WERI-Rb-1 (cell line): ENCODE data around the gene PRKCE.

Experiments used
- DNase-seq: peaks from one replicate; pipeline ENCODE4 v3.0.0-alpha.2; 2020
- H3K27ac ChIP-seq: fragments of 250-450 bp; sonication (Bioruptor Pico); 2 replicates; pipeline ENCODE4 v1.5.1; 2020; ENCODE audit warnings: mild to moderate bottlenecking, moderate library complexity
- H3K27me3 ChIP-seq: fragments of 250-450 bp; sonication (Bioruptor Pico); 2 replicates; pipeline ENCODE4 v1.5.1; 2021; ENCODE audit warnings: mild to moderate bottlenecking, low read depth, moderate library complexity; ENCODE audit not compliant: insufficient read depth, severe bottlenecking
- H3K36me3 ChIP-seq: fragments of 250-450 bp; sonication (Bioruptor Pico); 2 replicates; pipeline ENCODE4 v1.5.1; 2020; ENCODE audit warnings: mild to moderate bottlenecking, moderate library complexity
- H3K4me3 ChIP-seq: 2 replicates; pipeline ENCODE4 v1.5.1; 2011; ENCODE audit warnings: low read depth, mild to moderate bottlenecking, control low read depth, low read length
- H3K9me3 ChIP-seq: fragments of 250-450 bp; sonication (Bioruptor Pico); 2 replicates; pipeline ENCODE4 v1.5.1; 2021; ENCODE audit warnings: mild to moderate bottlenecking, moderate library complexity; ENCODE audit not compliant: severe bottlenecking
- CTCF ChIP-seq: IDR thresholded peaks from 2 replicates; pipeline ENCODE4 v1.5.1; 2011; ENCODE audit warnings: low read depth, mild to moderate bottlenecking, control low read depth, inconsistent platforms, low read length

Gene PRKCE

GRCh38 chr2:46175419-46175818 lies 523.9 kb downstream of the PRKCE start:
- no peak for TF ChIP-seq CTCF
- Histone ChIP-seq H3K27ac (no peak overlapping the region), H3K9me3 (no peaks in the 10 kb centered on the region), H3K27me3 (no peaks in the 10 kb centered on the region), H3K4me3 (no peak overlapping the region), H3K36me3 (no peaks in the 10 kb centered on the region)
- DNase-seq: no peak

GRCh38 chr2:46177461-46178089 lies 526.1 kb downstream of the PRKCE start:
- H3K27ac ChIP-seq: no peak overlapping the region
- no peak overlapping the region for H3K4me3 ChIP-seq
- no peak for DNase-seq
- no peaks in the 10 kb centered on the region for H3K9me3 ChIP-seq
- H3K27me3 ChIP-seq: no peaks in the 10 kb centered on the region
- H3K36me3 ChIP-seq: no peaks in the 10 kb centered on the region
- TF ChIP-seq CTCF: no peak

GRCh38 chr2:46179037-46179621 lies 527.7 kb downstream of the PRKCE start:
- no peak for TF ChIP-seq CTCF
- Histone ChIP-seq H3K27me3 (no peaks in the 10 kb centered on the region), H3K36me3 (no peaks in the 10 kb centered on the region), H3K9me3 (peaks cover 3% of the 10 kb centered on the region), H3K4me3 (no peak overlapping the region), H3K27ac (no peak overlapping the region; the same call in 1 of the 2 replicates)
- DNase-seq: peak; percentile 36

GRCh38 chr2:46180189-46180588 lies 528.7 kb downstream of the PRKCE start:
- no peaks in the 10 kb centered on the region for H3K36me3 ChIP-seq
- DNase-seq: no peak
- H3K27me3 ChIP-seq: no peaks in the 10 kb centered on the region
- no peak for TF ChIP-seq CTCF
- peaks cover 3% of the 10 kb centered on the region for H3K9me3 ChIP-seq
- H3K4me3 ChIP-seq: no peak overlapping the region
- H3K27ac ChIP-seq: no peak overlapping the region

- TF ChIP-seq CTCF: no peak
- DNase-seq: no peak
- Histone ChIP-seq H3K9me3 (peaks cover 3% of the 10 kb centered on the region), H3K27me3 (no peaks in the 10 kb centered on the region), H3K27ac (no peak overlapping the region), H3K4me3 (no peak overlapping the region), H3K36me3 (no peaks in the 10 kb centered on the region)
Measured at GRCh38 chr2:46181306-46181705, 529.8 kb downstream of the PRKCE start.
